CD14-positive monocyte (primary cell): ENCODE results near the gene TLX1. TPM values are rescaled to one million over a fixed set of nuclear protein-coding genes. Genes with fewer than 3 reads are reported as not detected.

Experiments used
- DNase-seq, 3 donors: peaks; one replicate each; pipeline ENCODE4 v3.0.0-alpha.2; 2011 to 2022
- H2AFZ ChIP-seq: 2 replicates; pipeline ENCODE4 v1.6.0; 2012; ENCODE audit warnings: mild to moderate bottlenecking, low read depth, low read length, inconsistent platforms; ENCODE audit not compliant: insufficient read depth, poor library complexity, severe bottlenecking
- H3K27ac ChIP-seq, 2 donors: 1 replicate in 1 of 2; 2 replicates in 1 of 2; pipeline ENCODE4 v1.5.1; 2012 to 2013; ENCODE audit warnings: low read length in 2 of 2, control low read depth in 1 of 2, inconsistent platforms in 1 of 2, low read depth in 1 of 2, mild to moderate bottlenecking in 1 of 2
- H3K27me3 ChIP-seq, 2 donors: one replicate each; pipeline versions ENCODE4 v1.6.0 to v1.6.1; 2011 to 2013; ENCODE audit warnings: low read length in 2 of 2; ENCODE audit not compliant: control insufficient read depth in 2 of 2, insufficient read depth in 2 of 2
- H3K36me3 ChIP-seq, 2 donors: replicated peaks in 1 of 2; 1 replicate in 1 of 2; 2 replicates in 1 of 2; pipeline versions ENCODE4 v1.5.1 to v1.6.1; 2012 to 2013; ENCODE audit warnings: low read length in 2 of 2, control low read depth in 1 of 2, inconsistent platforms in 1 of 2, mild to moderate bottlenecking in 1 of 2; ENCODE audit not compliant: insufficient read depth in 2 of 2, control insufficient read depth in 1 of 2
- H3K4me1 ChIP-seq, 2 donors: 1 replicate in 1 of 2; 2 replicates in 1 of 2; pipeline versions ENCODE4 v1.5.1 to v1.6.1; 2012 to 2013; ENCODE audit warnings: low read length in 2 of 2, control low read depth in 1 of 2, inconsistent platforms in 1 of 2, mild to moderate bottlenecking in 1 of 2, moderate library complexity in 1 of 2; ENCODE audit not compliant: insufficient read depth in 2 of 2, control insufficient read depth in 1 of 2
- H3K4me2 ChIP-seq: replicated peaks from 2 replicates; pipeline ENCODE3; 2012; ENCODE audit warnings: low read length, moderate library complexity, mild to moderate bottlenecking; ENCODE audit not compliant: poor library complexity, severe bottlenecking; ENCODE audit errors: extremely low read depth
- H3K4me3 ChIP-seq, 3 experiments: fragments of 200-600 bp in 1 of 3; sonication (generic) in 1 of 3; replicated peaks in 1 of 3; 1 replicate in 2 of 3; 2 replicates in 1 of 3; pipeline ENCODE4 v1.5.1; 2011 to 2013; ENCODE audit warnings: low read length in 3 of 3, mild to moderate bottlenecking in 3 of 3, control low read depth in 2 of 3, low read depth in 2 of 3, inconsistent platforms in 1 of 3, moderate library complexity in 1 of 3
- H3K79me2 ChIP-seq: 2 replicates; pipeline ENCODE4 v1.6.0; 2012; ENCODE audit warnings: mild to moderate bottlenecking, control low read depth, inconsistent platforms, low read length, moderate library complexity; ENCODE audit not compliant: insufficient read depth
- H3K9ac ChIP-seq: 2 replicates; pipeline ENCODE4 v1.6.0; 2017; ENCODE audit warnings: low read length, mild to moderate bottlenecking; ENCODE audit not compliant: insufficient read depth, poor library complexity, severe bottlenecking
- H3K9me3 ChIP-seq, 2 donors: replicated peaks in 1 of 2; 1 replicate in 1 of 2; 2 replicates in 1 of 2; pipeline versions ENCODE4 v1.5.1 to v1.6.1; 2012 to 2013; ENCODE audit warnings: low read length in 2 of 2, control low read depth in 1 of 2; ENCODE audit not compliant: control insufficient read depth in 1 of 2, insufficient read depth in 1 of 2
- H4K20me1 ChIP-seq: 2 replicates; pipeline ENCODE4 v1.6.0; 2012; ENCODE audit warnings: mild to moderate bottlenecking, low read length, control low read depth, moderate library complexity; ENCODE audit not compliant: insufficient read depth
- H3K27ac Mint-ChIP-seq, 7 donors: one replicate each; pipeline ENCODE4 v1.8.0; 2020; ENCODE audit warnings: mild to moderate bottlenecking in 7 of 7, mixed read lengths in 7 of 7, moderate library complexity in 6 of 7, inconsistent platforms in 2 of 7
- H3K27me3 Mint-ChIP-seq, 3 donors: one replicate each; pipeline ENCODE4 v1.8.0; 2021 to 2022; ENCODE audit warnings: low read depth in 3 of 3, mild to moderate bottlenecking in 3 of 3, mixed read lengths in 3 of 3, moderate library complexity in 3 of 3, inconsistent platforms in 1 of 3
- H3K36me3 Mint-ChIP-seq, 2 donors: one replicate each; pipeline ENCODE4 v1.8.0; 2020; ENCODE audit warnings: mixed read lengths in 2 of 2, inconsistent platforms in 1 of 2, mild to moderate bottlenecking in 1 of 2
- H3K4me1 Mint-ChIP-seq: one replicate; pipeline ENCODE4 v1.8.0; 2020; ENCODE audit warnings: mild to moderate bottlenecking, mixed read lengths
- H3K4me3 Mint-ChIP-seq, 2 donors: one replicate each; pipeline ENCODE4 v1.8.0; 2020; ENCODE audit warnings: mild to moderate bottlenecking in 2 of 2, mixed read lengths in 2 of 2, moderate library complexity in 1 of 2
- H3K9me3 Mint-ChIP-seq, 7 donors: one replicate each; pipeline ENCODE4 v1.8.0; 2020 to 2022; ENCODE audit warnings: mixed read lengths in 7 of 7, mild to moderate bottlenecking in 6 of 7, moderate library complexity in 6 of 7, inconsistent platforms in 2 of 7
- CTCF ChIP-seq: fragments of 200-600 bp; IDR thresholded peaks from one replicate; pipeline ENCODE4 v1.8.0; 2022; ENCODE audit warnings: antibody characterized with exemption, mild to moderate bottlenecking
- WGBS: methylation state at CpG from one replicate; pipeline ENCODE4 v1.1.5; 2013; ENCODE audit warnings: missing lambda C conversion rate; ENCODE audit not compliant: insufficient coverage; 5-methylcytosine and 5-hydroxymethylcytosine counted together
- intact Hi-C, 2 donors: fragments of 100-400 bp; cut with micrococcal nuclease; formaldehyde crosslinking; loops; one replicate each; pipeline versions ENCODE4 v1.15.0 to v1.15.1; 2023
- polyA plus RNA-seq, 3 donors: library from polyadenylated mRNA; depleted of rRNA in 1 of 3; unstranded in 2 of 3; stranded (reverse) in 1 of 3; fragments of 300-500 nt in 2 of 3; fragments of >200 nt in 1 of 3; fragmentation: Illumina TruSeq in 2 of 3; gene quantifications; 1 replicate in 2 of 3; 2 replicates in 1 of 3; pipeline ENCODE4 v1.2.3, GENCODE V29; 2012 to 2021

Gene TLX1
- polyA plus RNA-seq, 3 donors = not detected

GRCh38 chr10:101183458-101184183 lies 52.5 kb downstream of the TLX1 start:
- Mint-ChIP-seq H3K27me3 (peaks cover 16 to 34% (median 20%) of the 10 kb centered on the region in 3 donors), H3K4me3 (no peak overlapping the region), H3K9me3 (peaks cover 0 to 8% (median 0%) of the 10 kb centered on the region in 7 donors), H3K27ac (no peak overlapping the region), H3K36me3 (no peaks in the 10 kb centered on the region), H3K4me1 (no peaks in the 10 kb centered on the region)
- Histone ChIP-seq H2AFZ (no peak overlapping the region), H3K36me3 (no peaks in the 10 kb centered on the region), H3K9me3 (no peaks in the 10 kb centered on the region), H3K79me2 (no peaks in the 10 kb centered on the region), H3K27ac (no peak overlapping the region), H3K27me3 (peaks cover 7 to 17% of the 10 kb centered on the region in 2 donors), H3K4me2 (no peak overlapping the region), H3K4me3 (no peak overlapping the region), H3K4me1 (no peaks in the 10 kb centered on the region), H4K20me1 (no peaks in the 10 kb centered on the region), H3K9ac (no peak overlapping the region)
- no peak for TF ChIP-seq CTCF
- intact Hi-C loops = no loop called here
- 88% methylated on average over 4 of the region's 6 CpGs for WGBS
- DNase-seq = no peak

Other genes with a start within 250 kb of the TLX1 start
- gene SLF2, start 218.3 kb upstream of the TLX1 start, polyA plus RNA-seq = 10 to 100 TPM in 1 of 3 donors, 1 to 10 TPM in 2; 5.8 to 11.3 (median 6.4) TPM
- gene SEMA4G, start 161.8 kb upstream of the TLX1 start, polyA plus RNA-seq = under 1 TPM in 1 of 3 donors, not detected in 2; 0.24 TPM
- gene MRPL43, start 143.8 kb upstream of the TLX1 start, polyA plus RNA-seq = 100 to 1,000 TPM in 1 of 3 donors, 10 to 100 TPM in 2; 69.5 to 123 (median 98.0) TPM
- 1 to 10 TPM in 1 of 3 donors, under 1 TPM in 2; 0.31 to 1.2 (median 0.69) TPM for gene TWNK, start 143.8 kb upstream of the TLX1 start, polyA plus RNA-seq
- gene LZTS2, start 131.5 kb upstream of the TLX1 start, polyA plus RNA-seq = 1 to 10 TPM; 2.8 to 9.2 (median 3.3) TPM
- under 1 TPM in 1 of 3 donors, not detected in 2; 0.73 TPM for gene PDZD7, start 100.2 kb upstream of the TLX1 start, polyA plus RNA-seq
- gene SFXN3, start 100.1 kb upstream of the TLX1 start, polyA plus RNA-seq = 100 to 1,000 TPM in 1 of 3 donors, 10 to 100 TPM in 2; 21.3 to 152 (median 24.2) TPM
- 1 to 10 TPM in 1 of 3 donors, under 1 TPM in 2; 0.15 to 6.6 (median 0.53) TPM for gene KAZALD1, start 69.3 kb upstream of the TLX1 start, polyA plus RNA-seq
- gene LBX1, start 98.2 kb downstream of the TLX1 start, polyA plus RNA-seq = not detected
- gene BTRC, start 222.9 kb downstream of the TLX1 start, polyA plus RNA-seq = 1 to 10 TPM; 2.8 to 4.3 (median 3.1) TPM